CD8-positive, alpha-beta memory T cell (primary cell): Measurements from ENCODE around the gene NR1D1. TPM values are rescaled to one million over a fixed set of nuclear protein-coding genes. Genes with fewer than 3 reads are reported as not detected.

ENCODE experiments used
- CTCF ChIA-PET: fragments of 350-600 bp; sonication (Branson Sonifier 250); formaldehyde crosslinking; loops from one replicate; lab custom pipeline; 2021; ENCODE audit warnings: antibody characterized with exemption; lab: Charles Lee
- POLR2A ChIA-PET: fragments of 350-600 bp; sonication (Branson Sonifier 250); formaldehyde crosslinking; loops from one replicate; lab custom pipeline; 2021; ENCODE audit warnings: antibody characterized with exemption; lab: Charles Lee
- DNase-seq, 5 donors: peaks; one replicate each; pipeline versions ENCODE4 v3.0.0 to v3.0.0-alpha.2; 2020 to 2022; ENCODE audit warnings: mixed read lengths in 1 of 5
- H3K27ac ChIP-seq: one replicate; pipeline ENCODE4 v1.7.0; 2013; ENCODE audit warnings: low read depth, mild to moderate bottlenecking, low read length, moderate library complexity
- H3K27me3 ChIP-seq: 2 replicates; pipeline ENCODE4 v1.7.0; 2013; ENCODE audit warnings: low read length, mild to moderate bottlenecking; ENCODE audit not compliant: insufficient read depth, poor library complexity, severe bottlenecking
- H3K36me3 ChIP-seq: 2 replicates; pipeline ENCODE4 v1.7.0; 2013; ENCODE audit warnings: mild to moderate bottlenecking, low read length, moderate library complexity; ENCODE audit not compliant: insufficient read depth
- H3K4me1 ChIP-seq: 2 replicates; pipeline ENCODE4 v1.7.0; 2013; ENCODE audit warnings: mild to moderate bottlenecking, low read length, moderate library complexity; ENCODE audit not compliant: insufficient read depth
- H3K4me3 ChIP-seq: 2 replicates; pipeline ENCODE4 v1.7.0; 2013; ENCODE audit warnings: mild to moderate bottlenecking, low read length
- H3K9me3 ChIP-seq: 2 replicates; pipeline ENCODE4 v1.7.0; 2013; ENCODE audit warnings: mild to moderate bottlenecking, low read length
- H3K27ac Mint-ChIP-seq, 8 donors: one replicate each; pipeline ENCODE4 v1.8.0; 2020 to 2021; ENCODE audit warnings: mixed read lengths in 8 of 8, mild to moderate bottlenecking in 6 of 8, inconsistent platforms in 3 of 8, moderate library complexity in 3 of 8
- H3K27me3 Mint-ChIP-seq, 2 donors: one replicate each; pipeline ENCODE4 v1.8.0; 2020 to 2021; ENCODE audit warnings: mixed read lengths in 2 of 2, mild to moderate bottlenecking in 1 of 2, moderate library complexity in 1 of 2
- H3K36me3 Mint-ChIP-seq, 3 donors: one replicate each; pipeline ENCODE4 v1.8.0; 2020 to 2021; ENCODE audit warnings: mixed read lengths in 3 of 3, inconsistent platforms in 1 of 3, mild to moderate bottlenecking in 1 of 3
- H3K4me1 Mint-ChIP-seq, 3 donors: one replicate each; pipeline ENCODE4 v1.8.0; 2020 to 2021; ENCODE audit warnings: mixed read lengths in 3 of 3, inconsistent platforms in 1 of 3, mild to moderate bottlenecking in 1 of 3
- H3K4me3 Mint-ChIP-seq, 7 donors: one replicate each; pipeline ENCODE4 v1.8.0; 2020 to 2021; ENCODE audit warnings: mixed read lengths in 7 of 7, mild to moderate bottlenecking in 6 of 7, moderate library complexity in 4 of 7, inconsistent platforms in 2 of 7
- H3K9me3 Mint-ChIP-seq, 5 donors: one replicate each; pipeline ENCODE4 v1.8.0; 2020 to 2022; ENCODE audit warnings: mixed read lengths in 5 of 5, mild to moderate bottlenecking in 3 of 5, moderate library complexity in 2 of 5, inconsistent platforms in 1 of 5
- polyA plus RNA-seq: library from polyadenylated mRNA; unstranded; fragments of 300-500 nt; fragmentation: Illumina TruSeq; gene quantifications from one replicate; pipeline ENCODE4 v1.2.3, GENCODE V29; 2021
- total RNA-seq, 2 experiments: library from RNA; stranded (reverse); gene quantifications; one replicate each; pipeline ENCODE4 v1.2.3, GENCODE V29; 2021

The NR1D1 gene
- total and polyA plus RNA-seq, 3 experiments from 2014 or later: 10.0 to 10.4 (median 10.2) TPM

DNA sequence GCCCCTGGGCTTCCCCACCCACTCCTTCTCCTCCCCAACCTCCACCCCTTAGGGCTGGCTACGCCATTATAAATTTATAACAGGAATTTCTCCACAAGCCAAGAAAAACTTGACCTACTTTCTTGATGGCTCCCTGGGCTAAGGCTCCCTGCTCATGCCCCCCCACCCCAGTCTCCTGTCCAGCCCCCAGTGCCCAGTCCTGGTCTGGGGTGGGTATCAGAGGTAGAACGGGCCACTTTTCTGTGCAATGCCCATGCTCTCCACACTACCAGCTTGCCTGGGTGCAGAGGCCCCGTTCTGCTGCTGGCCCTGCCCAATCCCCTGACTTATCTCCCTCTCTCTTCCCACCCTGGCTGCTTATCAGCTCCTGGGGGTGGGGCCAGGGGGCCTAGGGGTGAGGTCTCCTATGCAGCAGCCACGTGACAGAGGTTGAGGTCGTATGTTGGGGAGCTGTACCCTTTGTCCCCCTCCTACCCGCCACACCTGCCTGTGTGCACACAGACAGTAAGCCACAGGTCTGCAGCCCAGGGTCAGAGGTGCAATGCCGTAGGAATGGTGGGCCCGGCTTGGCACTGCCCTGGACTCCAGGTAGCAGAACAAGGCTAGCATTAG lies 27.5 kb downstream of the NR1D1 start:
- no peak overlapping the region for H3K4me3 ChIP-seq
- no peak for DNase-seq
- no peaks in the 10 kb centered on the region for H3K9me3 ChIP-seq
- H3K4me1 ChIP-seq: peaks cover 64% of the 10 kb centered on the region
- H3K4me3 Mint-ChIP-seq: no peak overlapping the region
- peaks cover 56 to 78% (median 63%) of the 10 kb centered on the region in 3 donors for H3K4me1 Mint-ChIP-seq
- H3K36me3 ChIP-seq: peaks cover 11% of the 10 kb centered on the region
- ChIA-PET POLR2A (no interaction called here), CTCF (interaction anchor here (1.0 to 6.7 kb wide), 6 partner anchors 8 to 96 kb away, joined by 3 to 96 read pairs (median 12); partner anchors contain the start of genes MED24 and THRA)
- peak overlapping the region in 4 of 8 donors; percentile 17 to 74 (median 19) for H3K27ac Mint-ChIP-seq
- peaks cover 0 to 3% of the 10 kb centered on the region in 2 donors for H3K27me3 Mint-ChIP-seq
- no peaks in the 10 kb centered on the region for H3K27me3 ChIP-seq
- no peaks in the 10 kb centered on the region for H3K9me3 Mint-ChIP-seq
- peak overlapping the region; percentile 43 for H3K27ac ChIP-seq
- peaks cover 0 to 31% (median 4%) of the 10 kb centered on the region in 3 donors for H3K36me3 Mint-ChIP-seq

DNA sequence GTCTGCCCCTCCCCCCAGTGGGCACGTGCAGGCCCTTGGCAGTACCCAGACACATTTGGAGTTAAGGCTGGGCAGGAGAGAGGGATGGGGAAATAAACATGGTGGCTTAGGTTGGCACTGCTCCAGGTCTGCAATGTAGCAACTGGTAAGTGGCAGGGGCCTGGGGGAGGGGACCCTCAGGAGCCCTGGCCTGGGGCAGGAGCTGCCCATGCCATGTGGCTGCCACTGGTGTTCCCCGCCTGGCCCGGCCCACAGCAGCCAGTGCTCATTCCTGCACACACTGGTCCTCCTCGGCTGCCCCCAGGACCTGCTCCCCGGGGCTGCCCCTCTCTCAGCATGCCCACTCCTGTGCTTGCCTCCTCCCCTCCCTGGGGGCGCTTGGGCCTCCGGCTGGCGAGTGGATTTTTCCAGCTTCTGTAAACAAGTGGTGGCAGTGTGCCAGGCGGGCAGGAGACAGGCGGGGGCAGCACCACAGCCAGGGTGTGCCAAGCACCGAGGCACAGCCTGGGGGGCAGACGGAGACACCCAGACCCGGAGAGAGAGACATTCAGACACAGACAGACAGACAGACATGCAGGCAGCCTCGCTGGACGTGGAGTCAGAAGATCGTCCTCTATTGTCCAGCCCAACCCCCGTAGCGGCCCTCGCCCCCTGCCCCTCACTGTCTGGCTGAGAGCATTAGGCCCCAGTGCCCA lies 28.2 kb downstream of the NR1D1 start:
- peaks cover 11% of the 10 kb centered on the region for H3K36me3 ChIP-seq
- Mint-ChIP-seq H3K4me1 (peaks cover 62 to 85% (median 69%) of the 10 kb centered on the region in 3 donors), H3K27ac (peak overlapping the region in 3 of 8 donors; percentile 39 to 98 (median 55)), H3K9me3 (no peaks in the 10 kb centered on the region), H3K36me3 (peaks cover 0 to 26% (median 2%) of the 10 kb centered on the region in 3 donors), H3K27me3 (peaks cover 0 to 3% of the 10 kb centered on the region in 2 donors), H3K4me3 (no peak overlapping the region)
- no peak overlapping the region for H3K4me3 ChIP-seq
- H3K4me1 ChIP-seq: peaks cover 70% of the 10 kb centered on the region
- ChIA-PET CTCF (interaction anchor here (1.7 to 6.7 kb wide), 2 partner anchors 8 to 27 kb away, joined by 5 to 96 read pairs; partner anchors contain the start of gene THRA), POLR2A (no interaction called here)
- H3K27me3 ChIP-seq: no peaks in the 10 kb centered on the region
- no peak for DNase-seq
- peak overlapping the region; percentile 43 for H3K27ac ChIP-seq
- no peaks in the 10 kb centered on the region for H3K9me3 ChIP-seq

DNA sequence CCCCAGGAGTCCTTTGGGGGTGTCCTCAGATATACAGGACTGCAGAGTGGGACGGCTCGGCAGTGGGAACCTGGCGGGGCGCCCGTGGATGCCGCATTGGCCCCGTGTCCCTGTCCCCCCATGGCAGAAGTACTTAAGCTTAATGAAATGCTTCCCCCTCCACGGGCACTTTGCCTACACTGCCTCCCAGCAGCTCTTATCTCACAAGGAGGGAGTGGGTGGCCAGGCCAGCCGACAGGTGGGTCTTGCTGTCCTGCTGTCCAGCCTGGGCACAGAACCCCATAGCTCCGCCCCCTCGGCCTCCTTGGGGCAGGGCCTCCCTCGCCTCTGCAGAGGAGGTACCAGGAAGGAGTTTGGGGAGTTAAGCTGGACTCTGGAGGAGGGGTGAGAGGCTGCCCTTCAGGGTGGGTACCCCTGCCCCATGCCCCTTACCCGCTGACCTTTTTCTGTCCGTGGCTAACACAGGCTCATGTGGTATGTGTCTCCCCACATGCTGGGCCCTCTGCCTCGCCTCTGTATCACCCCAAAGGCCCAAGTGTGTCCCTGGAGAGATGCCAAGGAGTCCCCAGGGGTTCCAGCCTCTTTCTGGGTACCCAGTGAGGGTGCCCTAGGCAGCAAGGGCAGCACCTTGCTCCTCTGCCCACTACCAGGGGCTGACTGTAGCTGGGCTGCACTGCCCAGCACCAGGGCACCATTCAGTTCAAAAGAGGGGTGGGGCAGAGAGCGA lies 28.9 kb downstream of the NR1D1 start:
- Mint-ChIP-seq H3K9me3 (no peaks in the 10 kb centered on the region), H3K27ac (peak overlapping the region in 6 of 8 donors; percentile 39 to 98 (median 74)), H3K27me3 (peaks cover 0 to 3% of the 10 kb centered on the region in 2 donors), H3K36me3 (peaks cover 0 to 22% (median 0%) of the 10 kb centered on the region in 3 donors), H3K4me1 (peaks cover 61 to 88% (median 73%) of the 10 kb centered on the region in 3 donors), H3K4me3 (peak overlapping the region in 1 of 7 donors; percentile 40)
- peaks cover 5% of the 10 kb centered on the region for H3K36me3 ChIP-seq
- POLR2A ChIA-PET: no interaction called here
- no peaks in the 10 kb centered on the region for H3K9me3 ChIP-seq
- CTCF ChIA-PET: interaction anchor here (1.7 to 3.6 kb wide), 3 partner anchors 15 to 41 kb away, joined by 5 to 21 read pairs (median 10); no protein-coding TSS in a partner anchor
- no peak overlapping the region for H3K4me3 ChIP-seq
- H3K27me3 ChIP-seq: no peaks in the 10 kb centered on the region
- H3K4me1 ChIP-seq: peaks cover 76% of the 10 kb centered on the region
- DNase-seq: no peak
- peak overlapping the region; percentile 43 for H3K27ac ChIP-seq

DNA sequence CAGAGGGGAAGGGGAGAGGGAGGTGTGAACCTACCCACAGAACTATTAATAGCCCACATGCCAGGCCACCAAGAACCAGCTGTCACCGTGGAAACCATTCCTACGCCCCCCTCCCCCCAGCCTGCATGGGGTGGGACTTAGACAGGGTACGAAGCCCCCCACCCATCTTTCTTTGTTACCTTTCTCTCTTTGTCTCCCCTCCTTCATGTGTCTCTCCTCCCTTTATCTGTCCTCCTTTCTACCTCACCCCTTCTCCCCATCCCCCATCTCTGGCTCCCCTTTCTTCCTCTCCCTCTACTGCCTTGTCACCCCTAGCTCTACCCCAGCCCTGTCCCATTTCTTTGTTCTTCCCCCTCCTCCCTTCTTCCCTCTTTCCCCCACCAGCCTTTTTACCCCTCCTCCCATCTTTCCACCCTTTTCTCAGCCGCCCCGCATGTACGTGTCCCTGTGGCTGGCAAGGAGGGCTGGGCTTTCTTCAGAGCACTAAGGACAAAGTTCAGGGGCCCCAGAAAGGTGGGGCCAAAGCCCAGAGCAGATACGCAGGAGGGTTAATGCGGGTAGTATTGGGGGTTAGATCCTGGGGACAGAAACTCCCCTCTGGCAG lies 29.6 kb downstream of the NR1D1 start:
- Mint-ChIP-seq H3K27ac (peak overlapping the region in 7 of 8 donors; percentile 65 to 98 (median 84)), H3K4me1 (peaks cover 54 to 87% (median 71%) of the 10 kb centered on the region in 3 donors), H3K36me3 (peaks cover 0 to 16% (median 0%) of the 10 kb centered on the region in 3 donors), H3K27me3 (peaks cover 0 to 3% of the 10 kb centered on the region in 2 donors), H3K9me3 (no peaks in the 10 kb centered on the region), H3K4me3 (peak overlapping the region in 4 of 7 donors; percentile 20 to 86 (median 82))
- Histone ChIP-seq H3K36me3 (no peaks in the 10 kb centered on the region), H3K4me1 (peaks cover 75% of the 10 kb centered on the region), H3K4me3 (no peak overlapping the region), H3K27ac (peak overlapping the region; percentile 43), H3K9me3 (no peaks in the 10 kb centered on the region), H3K27me3 (no peaks in the 10 kb centered on the region)
- ChIA-PET POLR2A (interaction anchor here (0.5 kb wide), 1 partner anchor 104 kb away, joined by 4 read pairs; no protein-coding TSS in a partner anchor), CTCF (interaction anchor here (1.7 to 3.6 kb wide), 4 partner anchors 15 to 42 kb away, joined by 4 to 21 read pairs (median 8); no protein-coding TSS in a partner anchor)
- no peak for DNase-seq

DNA sequence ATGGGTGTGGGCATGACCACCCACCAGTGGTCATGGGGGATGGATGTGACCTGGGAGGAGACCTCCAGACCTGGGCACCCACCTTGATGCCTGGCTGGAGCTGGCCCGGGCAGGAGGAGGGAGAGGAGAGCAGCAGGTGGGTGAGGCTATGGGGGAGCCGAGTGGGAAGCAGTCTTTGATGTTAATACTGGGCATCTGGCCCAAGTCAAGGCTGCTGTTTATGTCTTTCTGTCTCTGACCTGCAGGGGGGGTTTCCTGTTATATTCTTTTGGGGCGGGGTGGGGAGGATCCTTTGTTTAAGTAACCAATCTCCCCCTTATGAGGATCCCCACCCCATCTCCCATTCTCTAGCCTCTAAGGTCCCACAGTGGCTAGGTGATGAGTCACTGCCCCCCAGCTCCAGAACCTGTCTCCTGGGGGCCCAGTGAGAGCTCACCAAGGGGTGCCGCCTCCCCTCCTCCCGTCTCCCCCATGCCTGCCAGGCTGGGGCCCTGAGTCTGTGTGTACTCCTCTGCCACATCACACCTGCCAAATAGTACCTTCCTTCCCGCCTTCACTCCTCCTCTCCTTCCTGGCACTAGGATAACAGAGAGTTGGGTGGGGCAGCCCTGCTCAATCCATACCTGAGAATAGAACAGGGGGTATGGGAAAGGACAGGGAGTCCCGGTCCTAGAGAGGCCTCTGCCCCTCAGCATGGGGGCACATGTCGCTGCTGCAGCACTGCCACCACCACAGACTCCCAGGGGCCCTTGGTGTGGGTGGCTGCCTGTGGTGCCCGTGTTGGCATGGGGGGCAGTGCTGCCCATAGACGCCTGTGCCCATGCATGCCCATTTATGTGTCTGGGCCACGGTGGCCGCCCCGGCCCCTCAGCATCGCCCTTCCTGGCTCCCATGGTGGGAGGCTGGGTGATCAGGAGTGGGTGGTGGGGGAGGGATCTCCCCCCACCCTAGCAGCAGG lies 30.4 kb downstream of the NR1D1 start:
- Histone ChIP-seq H3K27ac (peak overlapping the region; percentile 39), H3K9me3 (no peaks in the 10 kb centered on the region), H3K36me3 (no peaks in the 10 kb centered on the region), H3K4me1 (peaks cover 75% of the 10 kb centered on the region), H3K27me3 (no peaks in the 10 kb centered on the region), H3K4me3 (peak overlapping the region; percentile 68)
- H3K9me3 Mint-ChIP-seq: no peaks in the 10 kb centered on the region
- H3K4me1 Mint-ChIP-seq: peaks cover 53 to 85% (median 67%) of the 10 kb centered on the region in 3 donors
- ChIA-PET POLR2A (interaction anchor here (0.6 to 2.1 kb wide), 3 partner anchors 43 to 166 kb away, joined by 3 to 8 read pairs (median 6); no protein-coding TSS in a partner anchor), CTCF (interaction anchor here (0.7 to 3.6 kb wide), 8 partner anchors 16 to 121 kb away, joined by 3 to 21 read pairs (median 4); no protein-coding TSS in a partner anchor)
- H3K4me3 Mint-ChIP-seq: peak overlapping the region; percentile 81 to 91 (median 86)
- H3K27me3 Mint-ChIP-seq: no peaks in the 10 kb centered on the region
- DNase-seq: peak; percentile 23 to 74 (median 45)
- peaks cover 0 to 12% (median 0%) of the 10 kb centered on the region in 3 donors for H3K36me3 Mint-ChIP-seq
- H3K27ac Mint-ChIP-seq: peak overlapping the region; percentile 88 to 98 (median 93)

DNA sequence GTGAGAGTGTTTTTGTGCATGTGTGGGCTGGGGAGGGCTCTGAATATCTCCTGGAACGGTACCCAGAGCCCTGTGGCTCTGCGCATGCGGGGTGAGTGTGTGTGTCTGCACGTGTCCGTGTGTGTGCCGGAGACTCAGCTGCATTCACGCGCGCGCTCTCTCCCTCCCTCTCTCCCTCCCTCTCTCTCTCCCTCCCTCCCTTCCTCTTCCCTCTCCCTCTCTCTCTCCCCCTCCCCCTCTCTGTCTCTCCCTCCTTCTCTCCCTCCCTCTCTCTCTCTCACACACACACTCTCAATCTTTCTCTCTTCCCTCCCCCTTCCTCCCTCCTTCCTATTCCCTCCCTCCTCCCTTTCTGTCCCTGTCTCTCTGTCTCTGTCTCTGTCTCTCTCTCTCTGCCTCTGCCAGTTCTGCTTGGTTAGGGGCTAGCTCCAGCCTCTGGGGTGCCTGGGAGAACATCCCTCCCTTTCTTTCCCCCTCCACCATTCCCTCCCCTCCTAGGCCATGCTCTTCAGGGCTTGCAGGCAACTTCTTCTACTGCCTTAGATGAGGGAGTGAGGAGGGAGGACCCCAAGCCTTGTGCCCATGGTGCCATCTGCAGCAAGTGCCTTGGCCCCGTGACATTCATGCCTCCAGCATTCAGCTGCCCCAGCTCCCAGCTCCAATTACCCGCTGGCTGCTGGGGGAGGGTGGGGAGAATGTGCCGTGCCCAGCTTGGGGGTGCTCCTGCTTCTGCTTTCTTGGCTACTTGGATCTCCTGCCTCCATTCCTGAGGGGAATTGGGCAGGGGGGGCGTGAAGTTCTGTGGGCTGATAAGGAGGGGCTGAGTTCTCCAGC lies 31.3 kb downstream of the NR1D1 start:
- no peaks in the 10 kb centered on the region for H3K36me3 ChIP-seq
- CTCF ChIA-PET: interaction anchor here (0.7 to 3.6 kb wide), 9 partner anchors 12 to 122 kb away, joined by 3 to 21 read pairs (median 3); partner anchors contain the start of gene MED24
- Mint-ChIP-seq H3K27me3 (no peaks in the 10 kb centered on the region), H3K4me3 (peak overlapping the region; percentile 81 to 91 (median 88)), H3K9me3 (no peaks in the 10 kb centered on the region), H3K4me1 (peaks cover 62 to 86% (median 69%) of the 10 kb centered on the region in 3 donors), H3K27ac (peak overlapping the region; percentile 88 to 98 (median 96)), H3K36me3 (peaks cover 0 to 5% (median 0%) of the 10 kb centered on the region in 3 donors)
- peak overlapping the region; percentile 68 for H3K4me3 ChIP-seq
- H3K4me1 ChIP-seq: peaks cover 82% of the 10 kb centered on the region
- peak overlapping the region; percentile 58 for H3K27ac ChIP-seq
- POLR2A ChIA-PET: interaction anchor here (0.6 to 2.1 kb wide), 4 partner anchors 30 to 165 kb away, joined by 3 to 8 read pairs (median 6); no protein-coding TSS in a partner anchor
- peak; percentile 55 to 86 (median 66) for DNase-seq
- H3K27me3 ChIP-seq: no peaks in the 10 kb centered on the region
- no peaks in the 10 kb centered on the region for H3K9me3 ChIP-seq
